ENCODE results near the gene LMNA.

LMNA gene

GRCh38 chr1:156082309-156083091 lies 32.0 kb upstream of the LMNA start, which contains the start of gene MEX3A:
Gene MEX3A, minus strand, starts transcription at chr1:156082465. Its CDS starts 467 bp downstream, at chr1:156081998.
- DNase-seq: peak; percentile 93

GRCh38 chr1:156083800-156084790 lies 30.4 kb upstream of the LMNA start:
- DNase-seq: peak; percentile 29

DNA sequence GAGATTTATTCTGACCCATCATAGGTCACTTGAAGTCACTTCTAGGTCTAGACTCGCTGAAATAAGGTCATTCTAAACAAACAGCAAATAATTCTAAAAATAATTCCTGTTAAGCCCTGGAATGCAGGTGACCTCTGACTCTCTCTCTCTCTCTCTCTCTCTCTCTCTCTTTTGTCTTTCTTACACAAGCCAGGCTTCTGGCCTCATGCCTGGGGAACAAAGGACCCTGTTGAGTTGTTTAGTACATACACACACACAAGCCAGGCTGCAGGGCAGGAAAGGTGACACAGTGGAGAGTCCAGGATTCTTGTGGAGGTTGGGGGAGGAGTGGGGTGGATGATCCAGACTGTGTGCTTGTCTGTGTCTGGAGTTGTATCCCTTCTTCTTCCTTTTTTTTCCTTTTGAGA lies 28.3 kb upstream of the LMNA start:
- no peak for DNase-seq

GRCh38 chr1:156089704-156090103 lies 24.8 kb upstream of the LMNA start:
- peak; percentile 75 for DNase-seq

- DNase-seq: peak; percentile 37
Measured at GRCh38 chr1:156090138-156090839, 24.2 kb upstream of the LMNA start.

DNA sequence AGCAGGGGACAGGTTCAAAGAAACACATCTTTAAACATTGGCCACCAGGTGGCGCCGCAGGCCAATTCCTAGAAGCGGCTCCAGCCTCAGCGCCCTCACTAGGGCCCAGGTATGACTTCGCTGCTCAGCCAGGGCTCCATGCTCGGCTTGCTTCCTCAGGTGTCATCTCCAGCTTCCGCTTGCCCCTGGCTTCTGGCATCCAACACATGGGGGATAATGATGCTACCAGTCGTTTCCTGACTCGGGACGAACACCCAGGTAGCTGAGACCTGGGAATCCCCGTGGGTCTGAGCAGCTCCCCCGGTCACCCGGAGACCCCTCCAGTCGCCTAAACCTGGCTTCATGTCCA lies 23.7 kb upstream of the LMNA start:
- DNase-seq: peak; percentile 91

DNA sequence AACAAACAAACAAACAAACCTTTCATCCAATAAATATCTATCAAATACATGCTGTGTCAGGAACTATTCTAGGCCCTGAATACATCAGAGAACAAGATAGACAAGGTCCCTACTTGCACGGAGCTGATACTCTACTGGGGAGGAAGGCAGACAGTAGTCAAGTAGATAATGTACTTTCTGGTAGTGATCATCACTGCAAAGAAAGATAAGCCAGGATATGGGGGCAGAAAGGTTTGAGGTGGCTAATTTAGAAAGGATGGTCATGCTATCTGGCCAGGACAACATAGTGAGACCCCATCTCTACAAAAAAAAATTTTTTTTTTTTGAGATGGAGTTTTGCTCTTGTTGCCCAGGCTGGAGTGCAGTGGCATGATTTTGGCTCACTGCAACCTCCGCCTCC lies 22.9 kb upstream of the LMNA start:
- DNase-seq: no peak

- no peak for DNase-seq
Measured at GRCh38 chr1:156095906-156096508, 18.5 kb upstream of the LMNA start.

DNA sequence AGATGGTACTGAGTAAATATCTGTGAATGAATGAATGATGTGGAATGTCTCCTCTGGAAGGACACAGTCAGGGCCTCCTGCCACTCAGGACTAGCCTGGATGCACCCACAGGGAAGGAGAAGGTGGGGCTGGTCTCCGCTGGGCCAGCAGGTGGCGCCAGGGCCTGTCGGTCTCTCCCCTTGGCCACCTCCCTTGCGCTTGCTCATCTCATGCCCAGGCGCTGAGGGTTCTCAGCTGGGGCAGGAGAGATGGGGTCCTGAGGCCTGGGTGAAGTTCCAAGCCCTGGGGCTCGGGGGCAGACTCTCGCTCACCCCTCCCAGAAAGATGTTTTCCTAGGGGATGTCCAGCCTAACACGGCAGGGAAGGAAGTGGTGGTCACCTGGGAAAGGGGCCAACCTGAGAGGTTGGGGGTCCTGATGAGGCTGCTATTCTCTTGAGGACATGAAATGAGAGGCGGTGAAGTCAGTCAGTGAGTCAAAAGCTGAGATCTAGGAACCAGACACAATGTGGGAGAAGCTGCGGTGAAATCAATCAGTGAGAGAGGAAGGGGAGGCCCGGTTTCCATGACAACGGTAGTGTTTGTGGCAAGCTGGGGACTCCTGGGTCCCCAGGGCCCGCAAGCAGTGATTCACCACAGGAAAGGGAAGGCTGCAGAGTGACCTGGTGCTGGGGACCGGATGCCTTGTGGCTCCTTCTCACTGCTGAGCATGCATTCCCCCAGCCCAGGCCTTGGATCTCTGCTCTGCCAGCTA lies 17.7 kb upstream of the LMNA start:
- DNase-seq: peak; percentile 86

DNA sequence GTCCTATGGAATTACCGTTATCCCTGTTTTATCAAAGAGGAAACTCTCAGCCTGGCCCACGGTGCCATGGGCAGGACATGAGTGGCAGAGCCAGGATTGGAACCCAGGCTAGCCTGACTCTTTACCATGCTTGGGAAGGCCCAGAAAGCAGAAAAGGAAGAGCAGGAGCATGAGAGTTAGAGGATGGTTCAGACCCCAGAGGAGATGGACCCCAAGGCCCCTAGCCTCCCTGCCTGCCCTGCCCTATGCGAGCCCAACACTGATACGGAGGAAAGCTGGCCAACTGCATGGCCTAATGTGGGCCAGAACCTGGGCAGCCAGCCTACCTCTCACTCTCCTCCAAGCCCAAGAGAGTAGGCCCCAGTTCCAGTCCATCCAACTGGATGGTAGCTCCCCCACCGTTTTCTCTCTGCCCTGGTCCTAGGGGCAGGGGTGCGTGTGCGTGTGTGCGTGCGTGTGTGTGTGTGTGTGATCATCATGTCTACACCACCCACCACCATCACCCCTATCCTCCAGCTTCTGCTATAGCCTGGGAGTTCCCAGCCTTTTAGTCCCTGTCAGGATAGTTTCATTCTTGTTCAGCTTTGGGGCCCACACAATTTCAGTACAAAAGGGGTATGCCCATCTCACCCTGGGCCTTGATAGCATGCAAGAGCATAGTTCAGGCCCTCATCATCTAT lies 16.9 kb upstream of the LMNA start:
- no peak for DNase-seq

DNA sequence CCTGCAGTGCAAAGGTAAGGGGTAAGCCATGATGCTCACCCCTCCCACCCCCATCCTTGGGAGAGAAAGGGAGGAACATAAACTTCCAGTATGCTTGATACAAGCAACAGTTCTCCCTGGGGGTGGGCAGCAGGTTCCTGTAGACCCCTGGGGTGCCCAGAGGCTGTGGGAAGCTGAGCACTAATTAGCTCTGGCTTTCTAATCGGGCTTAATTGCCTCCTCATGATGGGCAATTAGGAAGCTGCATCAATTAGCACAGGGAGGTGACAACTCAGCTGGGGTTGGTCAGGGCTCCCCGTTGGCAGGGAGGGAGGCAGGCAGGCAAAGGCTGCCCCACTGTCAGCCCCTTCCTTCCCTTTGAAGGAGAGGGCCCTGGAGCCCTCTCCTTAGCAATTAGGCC lies 15.7 kb upstream of the LMNA start:
- peak; percentile 96 for DNase-seq

DNA sequence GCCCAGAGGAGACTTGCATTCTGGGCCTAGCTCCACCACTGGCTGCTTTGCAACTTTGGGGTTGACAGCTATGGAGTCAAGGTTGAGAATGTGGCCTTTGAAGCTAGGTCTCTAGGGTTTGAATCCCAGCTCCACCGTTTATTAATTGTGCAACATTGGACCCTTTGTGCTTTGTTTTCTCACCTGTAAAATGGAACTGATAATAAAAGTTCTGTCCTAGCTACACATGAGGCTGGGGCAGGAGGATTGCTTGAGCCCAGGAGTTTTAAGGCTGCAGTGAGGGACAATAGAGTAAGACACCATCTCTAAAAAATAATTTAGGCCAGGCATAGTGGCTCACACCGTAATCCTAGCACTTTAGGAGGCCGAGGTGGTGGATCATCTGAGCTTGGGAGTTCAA lies 15.2 kb upstream of the LMNA start:
- no peak for DNase-seq

GRCh38 chr1:156100205-156100995 lies 14.1 kb upstream of the LMNA start:
- DNase-seq: peak; percentile 89

DNA sequence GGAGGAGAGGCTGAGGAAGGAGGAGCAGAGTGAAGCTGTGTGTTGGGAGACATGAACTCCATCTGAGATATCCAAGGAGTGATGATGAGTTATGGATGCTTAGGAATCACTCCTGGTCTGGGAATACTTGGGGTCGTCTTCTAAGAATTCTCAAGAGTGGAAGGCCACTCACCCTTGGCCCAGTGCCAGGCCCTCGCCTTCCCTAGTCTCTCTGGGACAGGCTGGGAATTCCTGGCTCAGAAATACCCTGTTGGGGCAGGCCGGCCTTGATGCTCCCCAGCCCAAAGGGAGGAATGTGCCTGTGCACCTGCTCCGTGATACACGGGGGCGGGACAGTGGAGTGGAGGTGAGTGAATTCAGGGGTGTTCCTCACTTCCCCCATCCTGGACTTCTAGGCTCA lies 12.6 kb upstream of the LMNA start:
- DNase-seq: peak; percentile 24

DNA sequence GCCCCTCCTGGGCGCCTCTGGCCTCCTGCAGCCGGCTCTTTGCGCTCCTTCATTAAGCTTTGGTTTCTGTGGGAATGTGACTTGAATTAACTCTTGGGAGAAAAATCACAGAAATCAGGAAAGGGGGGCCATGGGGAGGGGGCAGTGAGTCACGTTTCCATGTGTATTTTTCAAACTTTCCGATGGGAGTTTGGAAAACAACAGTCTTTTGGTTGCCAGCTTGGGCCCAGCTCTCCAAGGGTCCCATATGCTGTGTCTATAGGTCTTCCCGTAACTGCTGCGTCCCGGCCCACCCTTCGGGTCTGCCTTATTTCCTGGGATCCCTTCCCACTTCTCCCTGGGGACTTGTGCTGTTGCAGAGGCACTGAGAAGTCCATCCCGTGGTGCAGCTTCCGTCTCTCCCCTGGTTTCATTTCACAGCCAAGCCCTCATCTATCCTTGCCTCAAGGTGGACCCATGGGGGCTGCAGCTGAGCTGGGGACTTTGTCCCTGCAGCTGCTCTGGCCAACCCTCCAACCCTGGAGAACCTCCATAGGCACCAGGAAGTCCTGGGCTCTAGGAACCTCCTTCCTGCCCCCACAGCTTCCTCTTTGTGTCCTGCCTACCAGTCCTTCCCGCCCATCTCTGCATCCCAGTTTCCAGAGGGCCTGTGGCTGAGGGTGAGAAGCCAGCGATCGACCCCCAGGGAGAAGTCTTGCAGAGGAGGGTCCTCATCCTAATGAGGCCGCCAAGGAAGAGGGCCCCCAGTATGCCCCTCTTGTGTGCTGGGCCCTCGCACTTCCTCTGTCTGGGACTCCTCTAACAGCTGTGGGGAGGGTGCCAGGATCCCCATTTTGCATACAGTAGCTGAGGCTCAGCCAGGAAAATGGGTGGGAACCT lies 11.6 kb upstream of the LMNA start:
- peak; percentile 39 for DNase-seq

DNA sequence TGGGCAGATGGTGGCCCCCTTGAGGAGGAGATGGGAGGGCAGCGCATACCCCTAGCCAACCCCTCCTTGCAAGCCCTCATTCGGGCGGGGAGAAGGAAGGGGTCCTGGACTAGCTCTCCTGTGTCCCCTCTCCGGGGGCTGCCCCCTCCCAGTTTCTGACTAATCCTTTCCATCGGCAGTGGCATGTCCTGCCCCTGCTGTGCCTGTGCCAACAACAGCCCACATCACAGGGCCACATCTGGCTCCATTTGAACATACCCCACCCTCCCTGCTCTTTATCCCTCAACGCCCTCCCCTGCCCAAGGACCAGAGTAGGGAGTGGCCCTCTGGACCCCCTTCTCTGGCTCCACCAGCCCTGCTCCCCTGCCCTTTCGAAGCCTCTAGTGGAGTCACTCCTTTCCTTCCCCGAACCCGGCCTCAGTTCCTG lies 11.0 kb upstream of the LMNA start:
- peak; percentile 75 for DNase-seq

DNA sequence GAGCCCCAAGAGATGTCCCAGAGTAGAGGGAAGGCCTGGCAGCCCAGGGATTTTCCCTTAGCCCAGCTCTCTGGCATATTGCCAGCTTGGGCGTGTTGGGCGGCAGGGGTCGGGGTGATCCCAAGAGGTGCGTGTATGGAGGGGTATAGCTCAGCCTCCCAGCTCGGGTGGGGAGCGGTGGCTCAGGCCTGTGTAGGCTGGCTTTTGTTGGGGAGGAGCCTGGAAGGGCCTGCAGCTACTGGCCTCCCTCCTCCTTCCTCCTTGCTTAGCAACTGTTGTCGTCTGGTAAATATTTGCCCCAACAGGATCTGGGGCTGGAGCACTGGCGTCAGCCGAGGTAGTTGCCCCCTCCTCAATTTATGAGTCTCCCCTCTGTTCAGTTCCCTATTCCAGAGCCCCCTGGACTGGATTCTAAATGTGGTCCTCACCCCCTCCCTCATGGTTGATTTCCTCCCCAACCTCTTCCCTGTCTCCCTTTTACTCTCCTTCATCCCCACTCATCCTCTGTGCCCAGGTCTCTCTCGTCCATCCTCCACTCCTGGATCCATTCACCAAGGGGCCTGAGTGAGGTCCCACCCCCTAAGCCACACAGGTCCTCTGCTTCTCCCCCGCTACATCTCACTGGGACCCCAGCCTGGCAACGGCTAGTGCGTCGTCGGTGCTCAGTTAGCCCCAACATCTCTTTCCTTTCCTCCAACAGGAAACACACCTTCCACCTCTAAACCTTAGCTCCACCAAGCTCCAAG lies 10.3 kb upstream of the LMNA start:
- DNase-seq: peak; percentile 96
